HEK293 (cell line): ENCODE data around the gene DVL1.

ENCODE experiments used
- HOXD13 ChIP-seq: sonication (generic); formaldehyde crosslinking; IDR thresholded peaks from 2 replicates; pipeline ENCODE4 v1.8.0; 2022; ENCODE audit warnings: missing genetic modification reagents, borderline replicate concordance
- IKZF3 ChIP-seq: fragments of 450-650 bp; IDR thresholded peaks from 2 replicates; pipeline ENCODE4 v1.5.0; 2018; ENCODE audit warnings: missing biosample characterization, mild to moderate bottlenecking, missing genetic modification characterization, moderate library complexity
- KLF17 ChIP-seq: fragments of 450-650 bp; formaldehyde crosslinking; IDR thresholded peaks from 2 replicates; pipeline ENCODE4 v1.5.1; 2016; ENCODE audit warnings: missing biosample characterization, missing genetic modification characterization
- PRDM10 ChIP-seq: fragments of 450-650 bp; formaldehyde crosslinking; IDR thresholded peaks from 2 replicates; pipeline ENCODE4 v1.5.1; 2016; ENCODE audit warnings: missing biosample characterization, missing genetic modification characterization
- PRDM6 ChIP-seq: fragments of 450-650 bp; formaldehyde crosslinking; IDR thresholded peaks from 2 replicates; pipeline ENCODE4 v1.5.1; 2017; ENCODE audit warnings: missing biosample characterization, missing genetic modification characterization
- TSHZ1 ChIP-seq: fragments of 450-650 bp; formaldehyde crosslinking; IDR thresholded peaks from 2 replicates; pipeline ENCODE4 v1.5.1; 2016; ENCODE audit warnings: missing biosample characterization, missing genetic modification characterization, borderline replicate concordance
- ZBTB17 ChIP-seq: fragments of 450-650 bp; formaldehyde crosslinking; IDR thresholded peaks from 2 replicates; pipeline ENCODE4 v1.5.1; 2016; ENCODE audit warnings: missing biosample characterization, missing genetic modification characterization
- ZBTB7A ChIP-seq: fragments of 450-650 bp; formaldehyde crosslinking; IDR thresholded peaks from 2 replicates; pipeline ENCODE4 v1.5.1; 2016; ENCODE audit warnings: low read depth, missing biosample characterization, missing genetic modification characterization
- ZFHX2 ChIP-seq: fragments of 450-650 bp; formaldehyde crosslinking; conservative IDR thresholded peaks from 2 replicates; pipeline ENCODE4 v1.5.1; 2016; ENCODE audit warnings: missing biosample characterization, missing genetic modification characterization
- ZFP69B ChIP-seq: fragments of 450-650 bp; formaldehyde crosslinking; IDR thresholded peaks from 2 replicates; pipeline ENCODE4 v1.5.1; 2016; ENCODE audit warnings: missing biosample characterization, missing genetic modification characterization
- ZNF184 ChIP-seq: fragments of 450-650 bp; IDR thresholded peaks from 2 replicates; pipeline ENCODE4 v1.5.1; 2018; ENCODE audit warnings: missing biosample characterization, mild to moderate bottlenecking, missing genetic modification characterization
- ZNF202 ChIP-seq: fragments of 450-650 bp; formaldehyde crosslinking; IDR thresholded peaks from 2 replicates; pipeline ENCODE4 v1.5.1; 2016; ENCODE audit warnings: missing biosample characterization, missing genetic modification characterization, borderline replicate concordance
- ZNF24 ChIP-seq: fragments of 450-650 bp; formaldehyde crosslinking; IDR thresholded peaks from 2 replicates; pipeline ENCODE4 v1.5.1; 2016; ENCODE audit warnings: missing biosample characterization, missing genetic modification characterization
- ZNF292 ChIP-seq: fragments of 450-650 bp; formaldehyde crosslinking; IDR thresholded peaks from 2 replicates; pipeline ENCODE4 v1.5.1; 2016; ENCODE audit warnings: low read depth, missing biosample characterization, missing genetic modification characterization, borderline replicate concordance
- ZNF366 ChIP-seq: fragments of 450-650 bp; formaldehyde crosslinking; conservative IDR thresholded peaks from 2 replicates; pipeline ENCODE4 v1.5.1; 2016; ENCODE audit warnings: missing biosample characterization, missing genetic modification characterization
- ZNF544 ChIP-seq: fragments of 450-650 bp; formaldehyde crosslinking; IDR thresholded peaks from 2 replicates; pipeline ENCODE4 v1.5.0; 2017; ENCODE audit warnings: missing biosample characterization, missing genetic modification characterization
- ZNF596 ChIP-seq: fragments of 450-650 bp; IDR thresholded peaks from 2 replicates; pipeline ENCODE4 v1.5.0; 2018; ENCODE audit warnings: missing biosample characterization, mild to moderate bottlenecking, missing genetic modification characterization, moderate library complexity
- ZNF624 ChIP-seq: fragments of 450-650 bp; formaldehyde crosslinking; IDR thresholded peaks from 2 replicates; pipeline ENCODE4 v1.5.1; 2017; ENCODE audit warnings: missing biosample characterization, missing genetic modification characterization
- ZNF792 ChIP-seq: fragments of 450-650 bp; formaldehyde crosslinking; IDR thresholded peaks from 2 replicates; pipeline ENCODE4 v1.5.1; 2016; ENCODE audit warnings: missing biosample characterization, missing genetic modification characterization
- ZNF837 ChIP-seq: fragments of 450-650 bp; formaldehyde crosslinking; IDR thresholded peaks from 2 replicates; pipeline ENCODE4 v1.5.1; 2016; ENCODE audit warnings: missing biosample characterization, missing genetic modification characterization
- ZSCAN16 ChIP-seq: fragments of 450-650 bp; formaldehyde crosslinking; IDR thresholded peaks from 2 replicates; pipeline ENCODE4 v1.5.1; 2016; ENCODE audit warnings: missing biosample characterization, missing genetic modification characterization
- TF ChIP-seq, protein P1 (sequence below): fragments of 450-650 bp; formaldehyde crosslinking; IDR thresholded peaks from 2 replicates; pipeline ENCODE4 v1.5.1; 2016; ENCODE audit warnings: missing biosample characterization, missing genetic modification characterization
- TF ChIP-seq, protein P2 (sequence below): fragments of 450-650 bp; formaldehyde crosslinking; IDR thresholded peaks from 2 replicates; pipeline ENCODE4 v1.5.1; 2017; ENCODE audit warnings: missing biosample characterization, missing genetic modification characterization
- TF ChIP-seq, protein P3 (sequence below): fragments of 450-650 bp; IDR thresholded peaks from 2 replicates; pipeline ENCODE4 v1.5.1; 2018; ENCODE audit warnings: missing biosample characterization, missing genetic modification characterization

The DVL1 gene

GRCh38 chr1:1305300-1306069, 43.7 kb downstream of the DVL1 start (continued):
- no peak for TF ChIP-seq ZNF837 (tag by site-specific recombination)
- no peak for TF ChIP-seq ZNF184 (tag by site-specific recombination)
- no peak for TF ChIP-seq ZNF624 (tag by site-specific recombination)
- no peak for TF ChIP-seq ZBTB17 (tag by site-specific recombination)
- no peak for TF ChIP-seq ZNF366 (tag by site-specific recombination)
- no peak for TF ChIP-seq ZNF292 (tag by site-specific recombination)
- no peak for TF ChIP-seq ZNF544 (tag by site-specific recombination)
- TF ChIP-seq, protein P1, sequence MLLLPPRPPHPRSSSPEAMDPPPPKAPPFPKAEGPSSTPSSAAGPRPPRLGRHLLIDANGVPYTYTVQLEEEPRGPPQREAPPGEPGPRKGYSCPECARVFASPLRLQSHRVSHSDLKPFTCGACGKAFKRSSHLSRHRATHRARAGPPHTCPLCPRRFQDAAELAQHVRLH, result no peak
- TF ChIP-seq, protein P2, sequence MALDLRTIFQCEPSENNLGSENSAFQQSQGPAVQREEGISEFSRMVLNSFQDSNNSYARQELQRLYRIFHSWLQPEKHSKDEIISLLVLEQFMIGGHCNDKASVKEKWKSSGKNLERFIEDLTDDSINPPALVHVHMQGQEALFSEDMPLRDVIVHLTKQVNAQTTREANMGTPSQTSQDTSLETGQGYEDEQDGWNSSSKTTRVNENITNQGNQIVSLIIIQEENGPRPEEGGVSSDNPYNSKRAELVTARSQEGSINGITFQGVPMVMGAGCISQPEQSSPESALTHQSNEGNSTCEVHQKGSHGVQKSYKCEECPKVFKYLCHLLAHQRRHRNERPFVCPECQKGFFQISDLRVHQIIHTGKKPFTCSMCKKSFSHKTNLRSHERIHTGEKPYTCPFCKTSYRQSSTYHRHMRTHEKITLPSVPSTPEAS (tag by site-specific recombination), result no peak
- TF ChIP-seq ZBTB7A (tag by site-specific recombination), result no peak
- no peak for TF ChIP-seq ZNF596 (tag by site-specific recombination)
- no peak for TF ChIP-seq ZFHX2 (tag by site-specific recombination)
- TF ChIP-seq PRDM10 (tag by site-specific recombination), result no peak
- TF ChIP-seq ZNF792 (tag by site-specific recombination), result no peak
- TF ChIP-seq IKZF3, result no peak
- TF ChIP-seq ZFP69B (tag by site-specific recombination), result no peak
- no peak for TF ChIP-seq ZNF24 (tag by site-specific recombination)
- peak; percentile 83 for TF ChIP-seq KLF17 (tag by site-specific recombination)
- TF ChIP-seq, protein P3, sequence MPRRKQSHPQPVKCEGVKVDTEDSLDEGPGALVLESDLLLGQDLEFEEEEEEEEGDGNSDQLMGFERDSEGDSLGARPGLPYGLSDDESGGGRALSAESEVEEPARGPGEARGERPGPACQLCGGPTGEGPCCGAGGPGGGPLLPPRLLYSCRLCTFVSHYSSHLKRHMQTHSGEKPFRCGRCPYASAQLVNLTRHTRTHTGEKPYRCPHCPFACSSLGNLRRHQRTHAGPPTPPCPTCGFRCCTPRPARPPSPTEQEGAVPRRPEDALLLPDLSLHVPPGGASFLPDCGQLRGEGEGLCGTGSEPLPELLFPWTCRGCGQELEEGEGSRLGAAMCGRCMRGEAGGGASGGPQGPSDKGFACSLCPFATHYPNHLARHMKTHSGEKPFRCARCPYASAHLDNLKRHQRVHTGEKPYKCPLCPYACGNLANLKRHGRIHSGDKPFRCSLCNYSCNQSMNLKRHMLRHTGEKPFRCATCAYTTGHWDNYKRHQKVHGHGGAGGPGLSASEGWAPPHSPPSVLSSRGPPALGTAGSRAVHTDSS (tag by site-specific recombination), result no peak
- no peak for TF ChIP-seq ZSCAN16 (tag by site-specific recombination)
- TF ChIP-seq TSHZ1 (tag by site-specific recombination), result no peak
- no peak for TF ChIP-seq PRDM6 (tag by site-specific recombination)
- TF ChIP-seq HOXD13 (CRISPR knock-in tag), result no peak
- TF ChIP-seq ZNF202, result no peak
